Hematopoietic multipotent progenitor cell (in vitro differentiated cells): Measurements from ENCODE around the gene ADAMTS13. TPM values are rescaled to one million over a fixed set of nuclear protein-coding genes. Genes with fewer than 3 reads are reported as not detected.

ENCODE experiments used
- DNase-seq, 3 donors: peaks; one replicate each; pipeline ENCODE4 v3.0.0-alpha.2; 2011 to 2015; ENCODE audit warnings: low read depth in 2 of 3, low spot score in 2 of 3
- total RNA-seq: library from RNA; depleted of rRNA; stranded (reverse); fragments of >200 nt; gene quantifications from one replicate; pipeline ENCODE4 v1.2.3, GENCODE V29; 2012

ADAMTS13 gene
- total RNA-seq, 1 donor: 1.6 TPM

DNA sequence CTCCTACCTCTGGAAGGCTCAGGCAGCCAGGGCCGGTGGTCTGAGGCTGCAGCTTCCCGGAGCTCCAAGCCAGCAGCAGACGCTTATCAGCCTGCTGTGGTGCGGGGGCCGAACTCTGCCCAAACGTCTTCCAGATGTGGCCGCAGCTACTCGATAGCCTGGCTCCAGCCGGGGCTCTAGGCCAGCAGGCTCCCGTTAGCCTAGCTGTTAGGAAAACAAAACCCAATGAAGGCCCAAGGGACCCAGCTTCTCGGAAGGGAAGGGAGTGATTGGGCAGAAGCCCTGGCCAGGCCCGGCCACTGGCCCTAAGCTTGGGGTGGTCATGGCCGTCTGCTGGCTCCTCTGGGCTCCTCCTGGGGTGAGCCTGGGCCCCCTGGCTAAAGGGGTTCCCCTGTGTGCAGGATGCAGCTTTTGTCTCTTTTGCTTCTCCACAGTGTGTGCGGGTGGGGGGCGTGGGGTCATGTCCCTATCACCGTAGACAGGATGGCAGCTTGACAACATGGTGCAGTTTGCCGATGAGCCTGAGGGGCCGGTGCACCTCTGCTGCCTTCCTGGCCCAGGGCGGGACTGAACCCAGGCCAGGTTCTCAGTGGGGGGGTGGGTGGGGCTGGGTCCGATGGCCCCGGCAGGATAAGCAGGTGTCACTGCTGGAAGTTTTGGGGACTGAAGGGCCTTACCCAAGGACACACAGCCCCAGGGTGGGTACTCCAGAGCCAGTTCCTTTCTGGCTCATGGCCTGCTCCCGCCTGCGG is 83.9 kb downstream of the ADAMTS13 start:
- no peak for DNase-seq

GRCh38 chr9:133506653-133507038 is 84.5 kb downstream of the ADAMTS13 start:
- no peak for DNase-seq

- DNase-seq: no peak
These were observed 85.2 kb downstream of the ADAMTS13 start for GRCh38 chr9:133507246-133507965.

GRCh38 chr9:133508046-133508445 is 85.9 kb downstream of the ADAMTS13 start:
- DNase-seq: no peak

Other genes with a start within 250 kb of the ADAMTS13 start
- gene OBP2B, start 213.1 kb upstream of the ADAMTS13 start, total RNA-seq: not detected
- 26.7 TPM for gene ABO, start 147.2 kb upstream of the ADAMTS13 start, total RNA-seq
- 19.4 TPM for gene SURF6, start 86.2 kb upstream of the ADAMTS13 start, total RNA-seq
- gene MED22, start 74.2 kb upstream of the ADAMTS13 start, total RNA-seq: 27.5 TPM
- 3,489 TPM for gene RPL7A, start 74.1 kb upstream of the ADAMTS13 start, total RNA-seq
- gene SURF1, start 65.9 kb upstream of the ADAMTS13 start, total RNA-seq: 22.9 TPM
- 11.3 TPM for gene SURF2, start 65.8 kb upstream of the ADAMTS13 start, total RNA-seq
- gene SURF4, start 46.3 kb upstream of the ADAMTS13 start, total RNA-seq: 196 TPM
- gene STKLD1, start 46.0 kb upstream of the ADAMTS13 start, total RNA-seq: 0.81 TPM
- 29.9 TPM for gene REXO4, start 4.4 kb upstream of the ADAMTS13 start, total RNA-seq
- 5.4 TPM for gene CACFD1, start 37.6 kb downstream of the ADAMTS13 start, total RNA-seq
- 6.5 TPM for gene SLC2A6, start 56.7 kb downstream of the ADAMTS13 start, total RNA-seq
- not detected for gene MYMK, start 102.6 kb downstream of the ADAMTS13 start, total RNA-seq
- gene ADAMTSL2, start 112.3 kb downstream of the ADAMTS13 start, total RNA-seq: under 0.01 TPM
- under 0.01 TPM for gene FAM163B, start 187.0 kb downstream of the ADAMTS13 start, total RNA-seq
- gene DBH, start 214.0 kb downstream of the ADAMTS13 start, total RNA-seq: not detected